Activated T-helper 2 cell treated with anti-CD3 and anti-CD28 coated beads, Interferon-gamma antibody, Interleukin-2, Interleukin-4, amounts not matched to agents 10 μg/mL and 5 μg/mL and 100 μg/mL, durations not matched to agents 14 hours and 24 hours and 36 hours (primary cell): Measurements from ENCODE around the gene B3GNT5. TPM values are rescaled to one million over a fixed set of nuclear protein-coding genes. Genes with fewer than 3 reads are reported as not detected.
"Not testable (repeated sequence)": the region's sequence is repeated elsewhere in the genome, so short reads cannot be mapped to it uniquely, and the experiment has no call there.

Experiments
- DNase-seq: peaks from one replicate; pipeline ENCODE4 v3.0.0; 2021; ENCODE audit warnings: low spot score
- H3K27ac Mint-ChIP-seq: one replicate; pipeline ENCODE4 v1.8.0; 2021; ENCODE audit warnings: mixed read lengths
- H3K27me3 Mint-ChIP-seq: one replicate; pipeline ENCODE4 v1.8.0; 2021; ENCODE audit warnings: low read depth, mixed read lengths
- H3K36me3 Mint-ChIP-seq: one replicate; pipeline ENCODE4 v1.8.0; 2021; ENCODE audit warnings: low read depth, mixed read lengths
- H3K4me1 Mint-ChIP-seq: one replicate; pipeline ENCODE4 v1.8.0; 2021; ENCODE audit warnings: low read depth, mixed read lengths
- H3K4me3 Mint-ChIP-seq: one replicate; pipeline ENCODE4 v1.8.0; 2021; ENCODE audit warnings: low read depth, mild to moderate bottlenecking, moderate library complexity, mixed read lengths
- H3K9me3 Mint-ChIP-seq: one replicate; pipeline ENCODE4 v1.8.0; 2021; ENCODE audit warnings: mixed read lengths
- intact Hi-C: fragments of 100-400 bp; cut with micrococcal nuclease; formaldehyde crosslinking; loops from one replicate; pipeline ENCODE4 v1.15.1; 2023
- total RNA-seq: library from RNA; stranded (reverse); gene quantifications from 2 replicates; pipeline ENCODE4 v1.2.3, GENCODE V29; 2022

B3GNT5 gene
- total RNA-seq, 1 donor from 2014 or later, result 41.0 TPM

- no peak for DNase-seq
- peak overlapping the region; percentile 26 for H3K27ac Mint-ChIP-seq
- H3K36me3 Mint-ChIP-seq, result peaks cover 5% of the 10 kb centered on the region
- no peak overlapping the region for H3K4me3 Mint-ChIP-seq
- intact Hi-C loops, result no loop called here
- H3K4me1 Mint-ChIP-seq, result peaks cover 25% of the 10 kb centered on the region
- H3K9me3 Mint-ChIP-seq, result no peaks in the 10 kb centered on the region
- H3K27me3 Mint-ChIP-seq, result no peaks in the 10 kb centered on the region
These were observed 35.3 kb upstream of the B3GNT5 start for GRCh38 chr3:183217548-183218332.

- peaks cover 34% of the 10 kb centered on the region for H3K4me1 Mint-ChIP-seq
- no peak for DNase-seq
- no peaks in the 10 kb centered on the region for H3K27me3 Mint-ChIP-seq
- H3K9me3 Mint-ChIP-seq, result no peaks in the 10 kb centered on the region
- peaks cover 5% of the 10 kb centered on the region for H3K36me3 Mint-ChIP-seq
- no peak overlapping the region for H3K4me3 Mint-ChIP-seq
- intact Hi-C loops, result no loop called here
- H3K27ac Mint-ChIP-seq, result peak overlapping the region; percentile 38
These were observed 34.2 kb upstream of the B3GNT5 start for GRCh38 chr3:183218826-183219225.

GRCh38 chr3:183220828-183221227, 32.2 kb upstream of the B3GNT5 start:
- intact Hi-C loops, result loop anchor here (5.0 kb wide), 1 partner anchor 34 kb away; no protein-coding TSS in a partner anchor
- no peak overlapping the region for H3K4me3 Mint-ChIP-seq
- no peaks in the 10 kb centered on the region for H3K36me3 Mint-ChIP-seq
- H3K27ac Mint-ChIP-seq, result peak overlapping the region; percentile 3
- no peak for DNase-seq
- H3K9me3 Mint-ChIP-seq, result no peaks in the 10 kb centered on the region
- H3K4me1 Mint-ChIP-seq, result peaks cover 48% of the 10 kb centered on the region
- H3K27me3 Mint-ChIP-seq, result no peaks in the 10 kb centered on the region

GRCh38 chr3:183222631-183223235, 30.3 kb upstream of the B3GNT5 start:
- no peak for DNase-seq
- H3K4me1 Mint-ChIP-seq, result peaks cover 56% of the 10 kb centered on the region
- no peaks in the 10 kb centered on the region for H3K9me3 Mint-ChIP-seq
- H3K36me3 Mint-ChIP-seq, result no peaks in the 10 kb centered on the region
- no peak overlapping the region for H3K4me3 Mint-ChIP-seq
- intact Hi-C loops, result loop anchor here (5.0 kb wide), 1 partner anchor 35 kb away; no protein-coding TSS in a partner anchor
- H3K27ac Mint-ChIP-seq, result peak overlapping the region; percentile 44
- no peaks in the 10 kb centered on the region for H3K27me3 Mint-ChIP-seq

GRCh38 chr3:183224180-183224970, 28.7 kb upstream of the B3GNT5 start:
- peak overlapping the region; percentile 82 for H3K27ac Mint-ChIP-seq
- H3K4me1 Mint-ChIP-seq, result peaks cover 51% of the 10 kb centered on the region
- H3K9me3 Mint-ChIP-seq, result no peaks in the 10 kb centered on the region
- H3K27me3 Mint-ChIP-seq, result no peaks in the 10 kb centered on the region
- H3K36me3 Mint-ChIP-seq, result no peaks in the 10 kb centered on the region
- H3K4me3 Mint-ChIP-seq, result peak overlapping the region; percentile 49
- intact Hi-C loops, result loop anchor here (2.0 to 5.0 kb wide), 2 partner anchors 28 to 37 kb away; partner anchors contain the start of gene B3GNT5
- DNase-seq, result peak; percentile 52

GRCh38 chr3:183226333-183226890, 26.6 kb upstream of the B3GNT5 start:
- intact Hi-C loops, result no loop called here

GRCh38 chr3:183227586-183227985, 25.5 kb upstream of the B3GNT5 start:
- intact Hi-C loops, result loop anchor here (1.0 kb wide), 3 partner anchors 19 to 59 kb away; no protein-coding TSS in a partner anchor
- peaks cover 47% of the 10 kb centered on the region for H3K4me1 Mint-ChIP-seq
- no peaks in the 10 kb centered on the region for H3K9me3 Mint-ChIP-seq
- peak overlapping the region; percentile 64 for H3K27ac Mint-ChIP-seq
- no peak for DNase-seq
- H3K27me3 Mint-ChIP-seq, result no peaks in the 10 kb centered on the region
- no peak overlapping the region for H3K4me3 Mint-ChIP-seq
- no peaks in the 10 kb centered on the region for H3K36me3 Mint-ChIP-seq

More at GRCh38 chr3:183226333-183226890, 26.6 kb upstream of the B3GNT5 start:
- Mint-ChIP-seq H3K4me3 (no peak overlapping the region), H3K27ac (no peak overlapping the region), H3K4me1 (peaks cover 48% of the 10 kb centered on the region), H3K36me3 (no peaks in the 10 kb centered on the region), H3K9me3 (no peaks in the 10 kb centered on the region), H3K27me3 (no peaks in the 10 kb centered on the region)
- DNase-seq, result no peak

GRCh38 chr3:183229178-183229577, 23.9 kb upstream of the B3GNT5 start:
- Mint-ChIP-seq H3K27me3 (no peaks in the 10 kb centered on the region), H3K4me3 (no peak overlapping the region), H3K4me1 (peaks cover 35% of the 10 kb centered on the region), H3K36me3 (no peaks in the 10 kb centered on the region), H3K27ac (no peak overlapping the region), H3K9me3 (no peaks in the 10 kb centered on the region)
- no peak for DNase-seq
- intact Hi-C loops, result no loop called here

GRCh38 chr3:183230251-183230650, 22.8 kb upstream of the B3GNT5 start:
- H3K27ac Mint-ChIP-seq, intact Hi-C loops, H3K27me3 Mint-ChIP-seq, H3K36me3 Mint-ChIP-seq, H3K9me3 Mint-ChIP-seq, DNase-seq, H3K4me3 Mint-ChIP-seq: not testable (repeated sequence)
- peaks cover 25% of the 10 kb centered on the region for H3K4me1 Mint-ChIP-seq

GRCh38 chr3:183230826-183231225, 22.2 kb upstream of the B3GNT5 start:
- H3K27ac Mint-ChIP-seq, result no peak overlapping the region
- no peaks in the 10 kb centered on the region for H3K27me3 Mint-ChIP-seq
- no peak overlapping the region for H3K4me3 Mint-ChIP-seq
- H3K36me3 Mint-ChIP-seq, result no peaks in the 10 kb centered on the region
- H3K4me1 Mint-ChIP-seq, result peaks cover 22% of the 10 kb centered on the region
- no peaks in the 10 kb centered on the region for H3K9me3 Mint-ChIP-seq
- DNase-seq, result no peak
- intact Hi-C loops, result no loop called here

- intact Hi-C loops, result no loop called here
- no peak overlapping the region for H3K27ac Mint-ChIP-seq
- no peaks in the 10 kb centered on the region for H3K9me3 Mint-ChIP-seq
- H3K36me3 Mint-ChIP-seq, result no peaks in the 10 kb centered on the region
- peaks cover 6% of the 10 kb centered on the region for H3K4me1 Mint-ChIP-seq
- no peak for DNase-seq
- no peaks in the 10 kb centered on the region for H3K27me3 Mint-ChIP-seq
- H3K4me3 Mint-ChIP-seq, result no peak overlapping the region
These were observed 19.1 kb upstream of the B3GNT5 start for GRCh38 chr3:183233966-183234365.

GRCh38 chr3:183239046-183239445, 14.0 kb upstream of the B3GNT5 start:
- H3K27ac Mint-ChIP-seq, result no peak overlapping the region
- peaks cover 35% of the 10 kb centered on the region for H3K9me3 Mint-ChIP-seq
- no peak overlapping the region for H3K4me3 Mint-ChIP-seq
- H3K4me1 Mint-ChIP-seq, result peaks cover under 1% of the 10 kb centered on the region
- intact Hi-C loops, result no loop called here
- no peaks in the 10 kb centered on the region for H3K27me3 Mint-ChIP-seq
- no peak for DNase-seq
- peaks cover 15% of the 10 kb centered on the region for H3K36me3 Mint-ChIP-seq
